NT2/D1 (cell line): Measurements from ENCODE around the gene EPB41.
"Not testable (repeated sequence)": the region's sequence is repeated elsewhere in the genome, so short reads cannot be mapped to it uniquely, and the experiment has no call there.

Source experiments
- DNase-seq: peaks from one replicate; pipeline ENCODE4 v3.0.0-alpha.2; 2011; ENCODE audit warnings: low read depth, low spot score
- H3K27me3 ChIP-seq: 2 replicates; pipeline ENCODE4 v1.6.0; 2011; ENCODE audit warnings: mild to moderate bottlenecking; ENCODE audit not compliant: insufficient read length, insufficient read depth
- H3K36me3 ChIP-seq: 2 replicates; pipeline ENCODE4 v1.6.1; 2011; ENCODE audit warnings: mild to moderate bottlenecking, low read length, mixed read lengths; ENCODE audit not compliant: insufficient read depth, insufficient read length
- H3K4me1 ChIP-seq: 2 replicates; pipeline ENCODE4 v1.5.1; 2011; ENCODE audit not compliant: insufficient read depth, insufficient read length
- H3K4me3 ChIP-seq: 2 replicates; pipeline ENCODE4 v1.5.1; 2011; ENCODE audit warnings: low read depth; ENCODE audit not compliant: insufficient read length
- H3K9ac ChIP-seq: 2 replicates; pipeline ENCODE4 v1.6.0; 2011; ENCODE audit warnings: low read depth; ENCODE audit not compliant: insufficient read length
- H3K9me3 ChIP-seq: 2 replicates; pipeline ENCODE4 v1.5.1; 2011; ENCODE audit warnings: mild to moderate bottlenecking, low read length; ENCODE audit not compliant: insufficient read depth
- SUZ12 ChIP-seq: IDR thresholded peaks from 2 replicates; pipeline ENCODE4 v1.6.1; 2011; ENCODE audit not compliant: insufficient read length, insufficient read depth; ENCODE audit errors: extremely low read depth
- YY1 ChIP-seq: IDR thresholded peaks from 2 replicates; pipeline ENCODE4 v1.6.1; 2011; ENCODE audit not compliant: insufficient read length, insufficient read depth
- ZNF274 ChIP-seq: IDR thresholded peaks from 2 replicates; pipeline ENCODE4 v1.6.1; 2011; ENCODE audit warnings: mild to moderate bottlenecking, low read depth, low read length

The EPB41 gene

GRCh38 chr1:29081201-29081600 lies 166.8 kb downstream of the EPB41 start:
- H3K27me3 ChIP-seq, result no peaks in the 10 kb centered on the region
- no peak for TF ChIP-seq SUZ12
- no peak for TF ChIP-seq ZNF274
- no peak for TF ChIP-seq YY1

GRCh38 chr1:29082519-29082918 lies 168.2 kb downstream of the EPB41 start:
- no peak overlapping the region for H3K9ac ChIP-seq
- no peaks in the 10 kb centered on the region for H3K27me3 ChIP-seq
- H3K4me3 ChIP-seq, result no peak overlapping the region
- no peak for DNase-seq
- H3K4me1 ChIP-seq, result peaks cover 2% of the 10 kb centered on the region
- TF ChIP-seq ZNF274, result no peak
- no peak for TF ChIP-seq SUZ12
- no peak for TF ChIP-seq YY1
- no peaks in the 10 kb centered on the region for H3K36me3 ChIP-seq
- no peaks in the 10 kb centered on the region for H3K9me3 ChIP-seq

More at GRCh38 chr1:29081201-29081600, 166.8 kb downstream of the EPB41 start:
- Histone ChIP-seq H3K9me3 (no peaks in the 10 kb centered on the region), H3K36me3 (no peaks in the 10 kb centered on the region), H3K9ac (no peak overlapping the region), H3K4me3 (no peak overlapping the region), H3K4me1 (peaks cover 2% of the 10 kb centered on the region)
- no peak for DNase-seq

- no peak for TF ChIP-seq SUZ12
- no peak for TF ChIP-seq ZNF274
- TF ChIP-seq YY1, result no peak
- Histone ChIP-seq H3K36me3 (no peaks in the 10 kb centered on the region), H3K9me3 (no peaks in the 10 kb centered on the region), H3K4me1 (peaks cover 2% of the 10 kb centered on the region), H3K4me3 (no peak overlapping the region), H3K9ac (no peak overlapping the region), H3K27me3 (no peaks in the 10 kb centered on the region)
- no peak for DNase-seq
These were observed 169.2 kb downstream of the EPB41 start for GRCh38 chr1:29083317-29084195.

- TF ChIP-seq ZNF274 (no peak), YY1 (no peak)
- no peak overlapping the region for H3K4me3 ChIP-seq
- H3K4me1 ChIP-seq, result peaks cover 2% of the 10 kb centered on the region
- no peak overlapping the region for H3K9ac ChIP-seq
- no peaks in the 10 kb centered on the region for H3K9me3 ChIP-seq
- H3K27me3 ChIP-seq, result no peaks in the 10 kb centered on the region
- no peak for DNase-seq
- H3K36me3 ChIP-seq, result no peaks in the 10 kb centered on the region
These were observed 169.8 kb downstream of the EPB41 start for GRCh38 chr1:29084196-29084521.

GRCh38 chr1:29090937-29091618 lies 176.7 kb downstream of the EPB41 start:
- no peak overlapping the region for H3K4me3 ChIP-seq
- H3K36me3 ChIP-seq, result no peaks in the 10 kb centered on the region
- DNase-seq, result no peak
- no peak for TF ChIP-seq SUZ12
- TF ChIP-seq YY1, result no peak
- TF ChIP-seq ZNF274, result no peak
- no peaks in the 10 kb centered on the region for H3K4me1 ChIP-seq
- no peaks in the 10 kb centered on the region for H3K9me3 ChIP-seq
- H3K9ac ChIP-seq, result no peak overlapping the region
- no peaks in the 10 kb centered on the region for H3K27me3 ChIP-seq

- DNase-seq, H3K4me3 ChIP-seq, H3K9me3 ChIP-seq, H3K9ac ChIP-seq, H3K27me3 ChIP-seq, H3K4me1 ChIP-seq, H3K36me3 ChIP-seq: not testable (repeated sequence)
These were observed 178.3 kb downstream of the EPB41 start for GRCh38 chr1:29092704-29093103.

- DNase-seq, result no peak
- H3K36me3 ChIP-seq, result peaks cover 6% of the 10 kb centered on the region
- no peaks in the 10 kb centered on the region for H3K4me1 ChIP-seq
- H3K4me3 ChIP-seq, result no peak overlapping the region
- no peaks in the 10 kb centered on the region for H3K9me3 ChIP-seq
- H3K9ac ChIP-seq, result no peak overlapping the region
- no peaks in the 10 kb centered on the region for H3K27me3 ChIP-seq
- TF ChIP-seq ZNF274 (no peak), YY1 (no peak), SUZ12 (no peak)
These were observed 180.1 kb downstream of the EPB41 start for GRCh38 chr1:29094433-29094832.
